Measurements from ENCODE around the gene PRXL2B. TPM values are rescaled to one million over a fixed set of nuclear protein-coding genes. Genes with fewer than 3 reads are reported as not detected.

The PRXL2B gene
- total and polyA plus RNA-seq, 2 experiments from 2014 or later: 25.5 to 44.0 TPM

- Mint-ChIP-seq H3K27ac (no peak overlapping the region), H3K4me3 (no peak overlapping the region), H3K9me3 (no peaks in the 10 kb centered on the region), H3K27me3 (ENCODE audit: insufficient read depth, low read depth, poor library complexity) (peaks cover 23% of the 10 kb centered on the region), H3K36me3 (ENCODE audit: low read depth) (no peaks in the 10 kb centered on the region), H3K4me1 (peaks cover 5% of the 10 kb centered on the region; the same call in 1 of the 3 replicates)
- peaks cover 12% of the 10 kb centered on the region; the same call in 1 of the 2 replicates for H3K27me3 ChIP-seq (ENCODE audit: insufficient read depth)
- peak overlapping the region; percentile 65; the same call in 1 of the 2 replicates for H3K4me2 ChIP-seq
- peak overlapping the region; percentile 34; the same call in 1 of the 2 replicates for H3K4me3 ChIP-seq
- H4K20me1 ChIP-seq (replicated peaks; ENCODE audit: insufficient read depth): no peaks in the 10 kb centered on the region
- DNase-seq (ENCODE audit: low spot score) (peak; percentile 52), ATAC-seq (peak; percentile 0; the same call in 2 of the 3 replicates)
- peaks cover 16% of the 10 kb centered on the region; the same call in 1 of the 2 replicates for H3K4me1 ChIP-seq (ENCODE audit: insufficient read depth)
- H3K9me2 ChIP-seq (ENCODE audit: insufficient read depth): no peaks in the 10 kb centered on the region
- no peak for TF ChIP-seq NANOG (IDR thresholded peaks at IDR 0.05; ENCODE audit: borderline replicate concordance)
- TF ChIP-seq EZH2phosphoT487 (IDR thresholded peaks at IDR 0.05; ENCODE audit: unreplicated experiment): no peak
- TF ChIP-seq STAT1 (IDR thresholded peaks at IDR 0.05; ENCODE audit: unreplicated experiment): no peak
- no peak for TF ChIP-seq JUNB (IDR thresholded peaks at IDR 0.05; ENCODE audit: unreplicated experiment)
- peaks cover 7% of the 10 kb centered on the region; the same call in 1 of the 2 replicates for H3F3A ChIP-seq (replicated peaks; ENCODE audit: low read depth)
- H3K36me3 ChIP-seq (ENCODE audit: insufficient read depth): no peaks in the 10 kb centered on the region
- peak overlapping the region; percentile 78 for H2AFZ ChIP-seq
- no peaks in the 10 kb centered on the region for H3K79me2 ChIP-seq (replicated peaks; ENCODE audit: insufficient read depth)
- H3K27ac ChIP-seq (ENCODE audit: low read depth): no peak overlapping the region
Measured at GRCh38 chr1:2543543-2544092, 43.0 kb upstream of the PRXL2B start.

DNA sequence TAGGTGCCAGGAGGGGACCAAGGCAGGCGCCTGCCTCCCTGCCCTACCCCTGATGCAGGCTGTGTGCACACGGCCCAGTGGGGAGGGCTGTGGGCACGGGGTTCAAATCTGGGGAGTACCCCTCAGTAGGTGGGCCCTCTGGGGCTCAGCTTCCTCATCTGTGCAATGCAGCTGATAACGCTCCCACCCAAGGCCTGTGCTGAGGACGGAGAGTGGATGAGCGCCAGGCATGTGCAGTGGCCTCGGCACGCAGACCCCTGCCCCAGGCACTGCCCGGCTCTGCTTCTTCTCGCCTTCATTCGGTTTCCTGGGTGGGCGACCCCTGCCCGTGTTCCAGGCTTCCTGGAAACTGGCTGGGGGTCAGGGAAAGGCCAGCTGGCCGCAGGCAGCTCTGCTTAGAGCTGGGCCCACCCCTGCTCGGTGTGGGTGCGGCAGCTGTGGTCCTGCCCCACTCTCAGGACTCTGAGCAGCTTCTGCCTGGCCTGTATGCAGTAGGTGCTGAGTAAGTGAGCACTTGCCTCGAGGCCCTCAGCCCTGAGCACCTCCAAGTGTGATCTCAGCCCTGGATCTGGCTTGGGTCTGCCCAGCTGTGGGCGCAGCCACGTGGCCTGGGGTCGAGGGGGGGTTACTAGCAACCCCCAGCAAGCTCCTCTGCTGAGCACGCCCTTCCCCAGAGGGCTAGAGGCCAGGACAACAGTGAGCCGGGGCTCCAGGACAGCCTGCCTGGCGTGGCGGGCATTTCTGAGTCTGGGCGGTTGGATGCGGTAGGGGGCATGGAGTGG lies 42.3 kb upstream of the PRXL2B start:
- Histone ChIP-seq H3K4me1 (ENCODE audit: insufficient read depth) (peaks cover 16% of the 10 kb centered on the region; the same call in 1 of the 2 replicates), H3K4me3 (peak overlapping the region; percentile 34; the same call in 1 of the 2 replicates), H3F3A (replicated peaks; ENCODE audit: low read depth) (peaks cover 7% of the 10 kb centered on the region; the same call in 1 of the 2 replicates), H3K27ac (ENCODE audit: low read depth) (no peak overlapping the region), H2AFZ (no peak overlapping the region), H3K36me3 (ENCODE audit: insufficient read depth) (no peaks in the 10 kb centered on the region), H3K4me2 (peak overlapping the region; percentile 65; the same call in 1 of the 2 replicates), H3K9me2 (ENCODE audit: insufficient read depth) (no peaks in the 10 kb centered on the region), H4K20me1 (replicated peaks; ENCODE audit: insufficient read depth) (no peaks in the 10 kb centered on the region), H3K79me2 (replicated peaks; ENCODE audit: insufficient read depth) (no peaks in the 10 kb centered on the region), H3K27me3 (ENCODE audit: insufficient read depth) (peaks cover 12% of the 10 kb centered on the region; the same call in 1 of the 2 replicates)
- Mint-ChIP-seq H3K36me3 (ENCODE audit: low read depth) (no peaks in the 10 kb centered on the region), H3K4me3 (no peak overlapping the region), H3K4me1 (peaks cover 5% of the 10 kb centered on the region; the same call in 1 of the 3 replicates), H3K27ac (no peak overlapping the region), H3K27me3 (ENCODE audit: insufficient read depth, low read depth, poor library complexity) (peaks cover 20% of the 10 kb centered on the region), H3K9me3 (no peaks in the 10 kb centered on the region)
- ATAC-seq (no peak), DNase-seq (ENCODE audit: low spot score) (no peak)
- TF ChIP-seq ETS1 (IDR thresholded peaks at IDR 0.05): no peak
- TF ChIP-seq CREB1 (CRISPR knock-in tag; IDR thresholded peaks at IDR 0.05; ENCODE audit: low read depth): no peak
